Duodenal mucosa (tissue), 2 donors: ENCODE results near the gene TAF10.

ENCODE experiments used
- H3K27ac ChIP-seq: one replicate; pipeline ENCODE4 v1.7.0; 2013; ENCODE audit warnings: low read depth, low read length
- H3K27me3 ChIP-seq, 2 donors: one replicate each; pipeline ENCODE4 v1.7.0; 2013; ENCODE audit warnings: low read length in 2 of 2, control low read depth in 1 of 2; ENCODE audit not compliant: insufficient read depth in 2 of 2, control insufficient read depth in 1 of 2
- H3K36me3 ChIP-seq, 2 donors: one replicate each; pipeline ENCODE4 v1.7.0; 2013; ENCODE audit warnings: low read length in 2 of 2, control low read depth in 1 of 2; ENCODE audit not compliant: insufficient read depth in 2 of 2, control insufficient read depth in 1 of 2
- H3K4me1 ChIP-seq, 2 donors: one replicate each; pipeline ENCODE4 v1.7.0; 2013; ENCODE audit warnings: low read length in 2 of 2, control low read depth in 1 of 2; ENCODE audit not compliant: insufficient read depth in 2 of 2, control insufficient read depth in 1 of 2
- H3K4me3 ChIP-seq, 2 donors: one replicate each; pipeline ENCODE4 v1.7.0; 2013; ENCODE audit warnings: low read length in 2 of 2, low read depth in 1 of 2
- H3K9ac ChIP-seq, 2 donors: one replicate each; pipeline ENCODE4 v1.7.0; 2013; ENCODE audit warnings: low read length in 2 of 2, low read depth in 1 of 2
- H3K9me3 ChIP-seq, 2 donors: one replicate each; pipeline ENCODE4 v1.7.0; 2013; ENCODE audit warnings: low read length in 2 of 2, control low read depth in 1 of 2; ENCODE audit not compliant: control insufficient read depth in 1 of 2

TAF10 gene

GRCh38 chr11:6612213-6613041 is at the start of gene TAF10:
TSS of gene TAF10 (minus strand) at chr11:6612216. CDS start at chr11:6612189, 27 bp downstream.
- Histone ChIP-seq H3K27ac (peak within 1 kb of the TSS; percentile 99), H3K9ac (peak within 1 kb of the TSS; percentile 98 to 100), H3K4me1 (peaks cover 34 to 44% of the 10 kb centered on the region in 2 donors), H3K27me3 (no peaks in the 10 kb centered on the region), H3K4me3 (peak within 1 kb of the TSS; percentile 87 to 88), H3K9me3 (no peaks in the 10 kb centered on the region), H3K36me3 (peaks cover 55 to 68% of the 10 kb centered on the region in 2 donors)

- no peaks in the 10 kb centered on the region for H3K4me1 ChIP-seq
- no peak overlapping the region for H3K9ac ChIP-seq
- H3K36me3 ChIP-seq: no peaks in the 10 kb centered on the region
- peaks cover 11 to 19% of the 10 kb centered on the region in 2 donors for H3K27me3 ChIP-seq
- H3K4me3 ChIP-seq: no peak overlapping the region
- no peak overlapping the region for H3K27ac ChIP-seq
- H3K9me3 ChIP-seq: no peaks in the 10 kb centered on the region
Measured at GRCh38 chr11:6660712-6661111, 48.7 kb upstream of the TAF10 start.

- Histone ChIP-seq H3K9me3 (no peaks in the 10 kb centered on the region), H3K36me3 (no peaks in the 10 kb centered on the region), H3K4me1 (no peaks in the 10 kb centered on the region), H3K27me3 (peaks cover 22 to 33% of the 10 kb centered on the region in 2 donors), H3K4me3 (no peak overlapping the region), H3K27ac (no peak overlapping the region), H3K9ac (no peak overlapping the region)
Measured at GRCh38 chr11:6658647-6659046, 46.6 kb upstream of the TAF10 start.

- Histone ChIP-seq H3K27ac (no peak overlapping the region), H3K27me3 (peaks cover 29 to 33% of the 10 kb centered on the region in 2 donors), H3K9me3 (no peaks in the 10 kb centered on the region), H3K4me1 (no peaks in the 10 kb centered on the region), H3K9ac (no peak overlapping the region), H3K4me3 (no peak overlapping the region), H3K36me3 (no peaks in the 10 kb centered on the region)
Measured at GRCh38 chr11:6657346-6657745, 45.3 kb upstream of the TAF10 start.

- H3K4me3 ChIP-seq: no peak overlapping the region
- H3K9me3 ChIP-seq: no peaks in the 10 kb centered on the region
- no peaks in the 10 kb centered on the region for H3K4me1 ChIP-seq
- H3K9ac ChIP-seq: no peak overlapping the region
- no peak overlapping the region for H3K27ac ChIP-seq
- peaks cover 29 to 33% of the 10 kb centered on the region in 2 donors for H3K27me3 ChIP-seq
- H3K36me3 ChIP-seq: no peaks in the 10 kb centered on the region
Measured at GRCh38 chr11:6656936-6657335, 44.9 kb upstream of the TAF10 start.

GRCh38 chr11:6656584-6656915 is 44.5 kb upstream of the TAF10 start:
- peak overlapping the region in 1 of 2 donors; percentile 53 for H3K4me3 ChIP-seq
- H3K9me3 ChIP-seq: no peaks in the 10 kb centered on the region
- H3K9ac ChIP-seq: peak overlapping the region in 1 of 2 donors; percentile 43
- no peaks in the 10 kb centered on the region for H3K36me3 ChIP-seq
- peaks cover 32 to 33% of the 10 kb centered on the region in 2 donors for H3K27me3 ChIP-seq
- H3K4me1 ChIP-seq: no peaks in the 10 kb centered on the region
- H3K27ac ChIP-seq: no peak overlapping the region

GRCh38 chr11:6655790-6656583 is 44.0 kb upstream of the TAF10 start, which contains the start of gene DCHS1:
TSS of gene DCHS1 (minus strand) at chr11:6655809. CDS start at chr11:6641613, 14,196 bp downstream.
- Histone ChIP-seq H3K4me1 (no peaks in the 10 kb centered on the region), H3K9ac (peak within 1 kb of the TSS; percentile 35 to 43), H3K27me3 (peaks cover 35 to 36% of the 10 kb centered on the region in 2 donors), H3K36me3 (no peaks in the 10 kb centered on the region), H3K27ac (peak within 1 kb of the TSS; percentile 29), H3K9me3 (no peaks in the 10 kb centered on the region), H3K4me3 (peak within 1 kb of the TSS; percentile 52 to 53)

- Histone ChIP-seq H3K4me1 (no peaks in the 10 kb centered on the region), H3K9ac (peak overlapping the region in 1 of 2 donors; percentile 19), H3K9me3 (no peaks in the 10 kb centered on the region), H3K4me3 (peak overlapping the region; percentile 49), H3K27me3 (peaks cover 38 to 42% of the 10 kb centered on the region in 2 donors), H3K27ac (no peak overlapping the region), H3K36me3 (no peaks in the 10 kb centered on the region)
Measured at GRCh38 chr11:6655020-6655789, 43.2 kb upstream of the TAF10 start.

GRCh38 chr11:6654281-6655019 is 42.4 kb upstream of the TAF10 start:
- H3K4me3 ChIP-seq: peak overlapping the region; percentile 49
- peak overlapping the region in 1 of 2 donors; percentile 19 for H3K9ac ChIP-seq

More at GRCh38 chr11:6654281-6655019, 42.4 kb upstream of the TAF10 start:
- no peaks in the 10 kb centered on the region for H3K9me3 ChIP-seq
- H3K4me1 ChIP-seq: no peaks in the 10 kb centered on the region
- H3K27ac ChIP-seq: no peak overlapping the region
- H3K27me3 ChIP-seq: peaks cover 38 to 43% of the 10 kb centered on the region in 2 donors
- no peaks in the 10 kb centered on the region for H3K36me3 ChIP-seq
